Progenitor cell of endocrine pancreas (in vitro differentiated cells): Measurements from ENCODE around the gene CEP83. TPM values are rescaled to one million over a fixed set of nuclear protein-coding genes. Genes with fewer than 3 reads are reported as not detected.

Experiments used
- DNase-seq: peaks from one replicate; pipeline ENCODE4 v3.0.0; 2021; ENCODE audit warnings: low spot score; ENCODE audit not compliant: unreplicated experiment
- H3K27ac Mint-ChIP-seq: 2 replicates; pipeline ENCODE4 v1.8.0; 2021; ENCODE audit warnings: mild to moderate bottlenecking, moderate library complexity, mixed read lengths
- H3K27me3 Mint-ChIP-seq: 2 replicates; pipeline ENCODE4 v1.8.0; 2021; ENCODE audit warnings: mixed read lengths
- H3K36me3 Mint-ChIP-seq: 2 replicates; pipeline ENCODE4 v1.8.0; 2022; ENCODE audit warnings: mixed read lengths; ENCODE audit not compliant: insufficient read depth
- H3K4me1 Mint-ChIP-seq: 2 replicates; pipeline ENCODE4 v1.8.0; 2021; ENCODE audit warnings: low read depth, mixed read lengths
- H3K4me3 Mint-ChIP-seq: 2 replicates; pipeline ENCODE4 v1.8.0; 2021; ENCODE audit warnings: low read depth, mild to moderate bottlenecking, moderate library complexity, mixed read lengths
- H3K9me3 Mint-ChIP-seq: 2 replicates; pipeline ENCODE4 v1.8.0; 2021; ENCODE audit warnings: low read depth, mixed read lengths
- CTCF ChIP-seq: fragments of 200-600 bp; sonication (generic); IDR thresholded peaks from one replicate; pipeline ENCODE4 v1.5.0; 2021; ENCODE audit warnings: antibody characterized with exemption, mild to moderate bottlenecking; ENCODE audit not compliant: unreplicated experiment
- total RNA-seq: library from RNA; stranded (reverse); gene quantifications from 2 replicates; pipeline ENCODE4 v1.2.1, GENCODE V29; 2021

The CEP83 gene
- total RNA-seq, 1 donor from 2014 or later, result 38.6 TPM

- no peak overlapping the region for H3K27ac Mint-ChIP-seq
- DNase-seq, result no peak
- H3K4me1 Mint-ChIP-seq, result peaks cover 7% of the 10 kb centered on the region
- H3K36me3 Mint-ChIP-seq, result peaks cover 5% of the 10 kb centered on the region
- no peaks in the 10 kb centered on the region for H3K27me3 Mint-ChIP-seq
- H3K9me3 Mint-ChIP-seq, result no peaks in the 10 kb centered on the region
- TF ChIP-seq CTCF, result no peak
- H3K4me3 Mint-ChIP-seq, result no peak overlapping the region
These were observed 126.3 kb downstream of the CEP83 start for GRCh38 chr12:94333396-94333795.

GRCh38 chr12:94329366-94329765 is 130.3 kb downstream of the CEP83 start:
- peaks cover 7% of the 10 kb centered on the region for H3K4me1 Mint-ChIP-seq
- H3K27ac Mint-ChIP-seq, result no peak overlapping the region
- H3K4me3 Mint-ChIP-seq, result no peak overlapping the region

GRCh38 chr12:94327809-94328208 is 131.9 kb downstream of the CEP83 start:
- H3K27me3 Mint-ChIP-seq, result no peaks in the 10 kb centered on the region
- peaks cover 9% of the 10 kb centered on the region for H3K9me3 Mint-ChIP-seq
- peaks cover 3% of the 10 kb centered on the region for H3K4me1 Mint-ChIP-seq
- peaks cover 22% of the 10 kb centered on the region for H3K36me3 Mint-ChIP-seq
- no peak overlapping the region for H3K27ac Mint-ChIP-seq
- H3K4me3 Mint-ChIP-seq, result no peak overlapping the region
- no peak for DNase-seq
- no peak for TF ChIP-seq CTCF

More at GRCh38 chr12:94329366-94329765, 130.3 kb downstream of the CEP83 start:
- Mint-ChIP-seq H3K36me3 (peaks cover 14% of the 10 kb centered on the region), H3K27me3 (no peaks in the 10 kb centered on the region), H3K9me3 (peaks cover 4% of the 10 kb centered on the region)
- DNase-seq, result no peak
- no peak for TF ChIP-seq CTCF

DNA sequence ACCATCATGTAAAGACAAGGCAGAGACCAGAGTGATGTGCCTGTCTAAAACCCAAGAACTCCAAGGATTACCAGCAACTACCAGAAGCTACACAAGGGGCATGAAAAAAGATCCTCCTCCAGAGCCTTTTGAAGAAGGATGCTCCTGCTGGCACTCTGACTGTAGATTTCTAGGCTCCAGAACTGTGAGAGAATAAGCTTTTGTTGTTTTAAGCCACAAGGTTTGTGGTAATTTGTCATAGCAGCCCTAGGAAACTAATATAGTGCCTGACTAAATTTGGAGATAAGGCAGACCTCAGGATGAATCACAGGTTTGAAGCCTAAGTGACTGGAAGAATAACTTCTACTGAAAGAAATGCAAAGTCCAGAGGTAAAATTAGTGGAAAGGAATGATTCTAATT is 132.9 kb downstream of the CEP83 start:
- no peak overlapping the region for H3K4me3 Mint-ChIP-seq
- H3K27ac Mint-ChIP-seq, result no peak overlapping the region
- TF ChIP-seq CTCF, result no peak
- peaks cover 10% of the 10 kb centered on the region for H3K9me3 Mint-ChIP-seq
- no peaks in the 10 kb centered on the region for H3K27me3 Mint-ChIP-seq
- DNase-seq, result no peak
- H3K4me1 Mint-ChIP-seq, result peaks cover 2% of the 10 kb centered on the region
- H3K36me3 Mint-ChIP-seq, result peaks cover 29% of the 10 kb centered on the region

DNA sequence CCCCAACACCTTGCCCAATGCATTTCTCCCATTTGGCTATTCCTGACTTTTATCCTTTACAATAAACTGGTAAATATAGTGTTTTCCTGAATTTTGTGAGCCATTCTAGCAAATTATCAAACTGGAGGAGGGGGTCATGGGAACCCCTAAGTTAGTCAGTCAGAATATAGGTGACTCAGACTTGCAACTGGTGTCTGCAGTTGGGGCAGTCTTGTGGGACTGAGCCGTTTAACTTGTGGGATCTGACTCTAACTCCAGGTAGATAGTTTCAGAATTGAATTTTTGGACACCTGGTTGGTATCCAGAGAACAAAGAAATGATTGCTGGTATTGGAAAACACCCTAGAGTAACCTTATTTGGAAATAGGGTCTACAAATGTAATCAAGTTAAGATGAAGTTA is 133.4 kb downstream of the CEP83 start:
- Mint-ChIP-seq H3K9me3 (peaks cover 15% of the 10 kb centered on the region), H3K4me3 (no peak overlapping the region), H3K4me1 (no peaks in the 10 kb centered on the region), H3K27ac (no peak overlapping the region), H3K36me3 (peaks cover 32% of the 10 kb centered on the region), H3K27me3 (no peaks in the 10 kb centered on the region)
- DNase-seq, result no peak
- TF ChIP-seq CTCF, result no peak
